Astrocyte of the cerebellum (primary cell): ENCODE data around the gene CCDC124.

ENCODE experiments used
- DNase-seq: peaks from one replicate; pipeline ENCODE4 v3.0.0-alpha.2; 2011; ENCODE audit warnings: low read depth
- H3K4me3 ChIP-seq: 2 replicates; pipeline ENCODE4 v1.5.1; 2011; ENCODE audit warnings: mild to moderate bottlenecking, low read depth, low read length, moderate library complexity
- in situ Hi-C: cut with HindIII; loops from 2 replicates; pipeline ENCODE4 v1.10.0; 2017; ENCODE audit warnings: low sequenced_read_pairs
- TF ChIP-seq, protein P1 (sequence below): IDR thresholded peaks from 2 replicates; pipeline ENCODE4 v1.5.1; 2012; ENCODE audit warnings: low read length, low read depth, moderate library complexity, mild to moderate bottlenecking; ENCODE audit errors: missing control alignments

The CCDC124 gene

GRCh38 chr19:17974551-17974950, 41.7 kb downstream of the CCDC124 start:
- H3K4me3 ChIP-seq = no peak overlapping the region
- no peak for DNase-seq
- in situ Hi-C loops = no loop called here
- TF ChIP-seq, protein P1, sequence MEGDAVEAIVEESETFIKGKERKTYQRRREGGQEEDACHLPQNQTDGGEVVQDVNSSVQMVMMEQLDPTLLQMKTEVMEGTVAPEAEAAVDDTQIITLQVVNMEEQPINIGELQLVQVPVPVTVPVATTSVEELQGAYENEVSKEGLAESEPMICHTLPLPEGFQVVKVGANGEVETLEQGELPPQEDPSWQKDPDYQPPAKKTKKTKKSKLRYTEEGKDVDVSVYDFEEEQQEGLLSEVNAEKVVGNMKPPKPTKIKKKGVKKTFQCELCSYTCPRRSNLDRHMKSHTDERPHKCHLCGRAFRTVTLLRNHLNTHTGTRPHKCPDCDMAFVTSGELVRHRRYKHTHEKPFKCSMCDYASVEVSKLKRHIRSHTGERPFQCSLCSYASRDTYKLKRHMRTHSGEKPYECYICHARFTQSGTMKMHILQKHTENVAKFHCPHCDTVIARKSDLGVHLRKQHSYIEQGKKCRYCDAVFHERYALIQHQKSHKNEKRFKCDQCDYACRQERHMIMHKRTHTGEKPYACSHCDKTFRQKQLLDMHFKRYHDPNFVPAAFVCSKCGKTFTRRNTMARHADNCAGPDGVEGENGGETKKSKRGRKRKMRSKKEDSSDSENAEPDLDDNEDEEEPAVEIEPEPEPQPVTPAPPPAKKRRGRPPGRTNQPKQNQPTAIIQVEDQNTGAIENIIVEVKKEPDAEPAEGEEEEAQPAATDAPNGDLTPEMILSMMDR = no peak

GRCh38 chr19:17975032-17975431, 42.2 kb downstream of the CCDC124 start:
- in situ Hi-C loops = no loop called here
- DNase-seq = no peak
- H3K4me3 ChIP-seq = no peak overlapping the region
- TF ChIP-seq, protein P1 = no peak

DNA sequence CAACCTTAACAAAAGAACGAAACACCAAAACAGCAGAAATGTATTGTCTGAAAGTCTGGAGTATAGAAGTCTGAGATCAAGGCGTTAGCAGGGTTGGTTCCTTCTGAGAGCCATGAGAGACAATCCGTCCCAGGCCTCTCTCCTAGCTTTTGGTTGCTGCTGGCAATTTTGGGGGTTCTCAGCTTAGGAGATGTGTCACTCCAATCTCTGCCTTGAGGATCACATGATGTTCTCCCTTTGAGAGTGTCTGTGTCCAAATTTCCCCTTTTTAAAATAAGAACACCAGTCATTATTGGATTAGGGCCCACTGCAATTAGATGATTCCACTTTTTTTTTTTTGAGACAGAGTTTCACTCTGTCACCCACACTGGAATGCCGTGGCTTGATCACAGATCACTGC, 44.2 kb downstream of the CCDC124 start:
- TF ChIP-seq, protein P1 = no peak
- in situ Hi-C loops = no loop called here
- H3K4me3 ChIP-seq = no peak overlapping the region
- no peak for DNase-seq

- DNase-seq = no peak
- in situ Hi-C loops = no loop called here
- TF ChIP-seq, protein P1 = no peak
- H3K4me3 ChIP-seq = no peak overlapping the region
Measured at GRCh38 chr19:17977488-17977887, 44.7 kb downstream of the CCDC124 start.

DNA sequence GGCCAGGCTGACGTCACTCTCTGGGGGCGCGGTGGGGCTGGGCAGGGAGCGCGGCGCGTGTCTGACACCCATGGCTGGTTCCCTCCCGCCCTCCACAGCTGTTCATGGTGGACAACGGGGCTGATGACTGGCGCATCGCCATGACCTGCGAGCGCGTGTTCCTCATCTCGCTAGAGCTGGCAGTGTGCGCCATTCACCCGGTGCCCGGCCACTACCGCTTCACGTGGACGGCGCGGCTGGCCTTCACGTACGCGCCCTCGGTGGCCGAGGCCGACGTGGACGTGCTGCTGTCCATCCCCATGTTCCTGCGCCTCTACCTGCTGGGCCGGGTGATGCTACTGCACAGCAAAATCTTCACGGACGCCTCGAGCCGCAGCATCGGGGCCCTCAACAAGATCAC, 48.8 kb downstream of the CCDC124 start:
- no peak for DNase-seq
- H3K4me3 ChIP-seq = no peak overlapping the region
- in situ Hi-C loops = no loop called here
- TF ChIP-seq, protein P1 = no peak

DNA sequence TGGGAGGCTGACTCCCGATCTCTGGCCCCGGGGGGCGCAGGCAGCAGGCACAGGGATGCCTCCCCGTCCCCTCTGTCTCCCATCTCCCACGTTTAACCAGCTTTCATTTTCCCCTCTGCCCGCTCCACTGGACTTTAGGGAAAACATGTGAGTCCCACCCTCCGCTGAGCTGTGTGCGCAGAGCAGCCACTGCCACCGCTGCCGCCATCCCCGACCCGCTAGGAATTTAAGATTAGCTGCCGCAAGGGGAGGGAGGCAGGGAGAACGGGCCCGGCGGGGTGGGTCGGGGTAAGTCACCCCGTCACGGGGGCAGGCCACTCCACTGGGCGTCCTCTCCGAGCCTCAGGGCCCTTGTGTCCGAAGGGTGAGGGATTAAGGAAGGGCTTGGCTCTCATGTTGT, 49.6 kb downstream of the CCDC124 start:
- no peak for DNase-seq
- in situ Hi-C loops = no loop called here
- TF ChIP-seq, protein P1 = no peak
- H3K4me3 ChIP-seq = no peak overlapping the region
